A549 (cell line): ENCODE results near the gene ATP9B. TPM values are rescaled to one million over a fixed set of nuclear protein-coding genes. Genes with fewer than 3 reads are reported as not detected.
A peak's percentile ranks its signal among the peaks of the same experiment; 100 is the strongest.

ENCODE experiments used
- ATAC-seq, 2 experiments: fragments of 200-7000 bp in 1 of 2; fragments of >200 bp in 1 of 2; cut with Nextera tagmentation in 1 of 2; cut with Tn5 transposase in 1 of 2; 3 replicates each; pipeline versions ENCODE4 v1.8.0 to v1.9.1; 2018 to 2020; ENCODE audit warnings: mild to moderate bottlenecking in 1 of 2, moderate library complexity in 1 of 2
- CTCF ChIA-PET: fragments of 300-600 bp; sonication (Branson Sonifier 250); formaldehyde crosslinking; extraction: SDS; loops from one replicate; lab custom pipeline; 2021; ENCODE audit warnings: antibody characterized with exemption, inconsistent platforms; lab: Yijun Ruan, JAX
- POLR2A ChIA-PET: fragments of 350-600 bp; formaldehyde crosslinking; extraction: SDS; loops from one replicate; lab custom pipeline; 2021; ENCODE audit warnings: antibody characterized with exemption, inconsistent platforms; lab: Yijun Ruan, JAX
- DNase-seq, 2 experiments: peaks; one replicate each; pipeline versions ENCODE4 v3.0.0 to v3.0.0-alpha.2; 2011 to 2016; ENCODE audit warnings: low read depth in 1 of 2, low spot score in 1 of 2
- FAIRE-seq: peaks from 2 replicates; lab custom pipeline; 2011; peaks lifted over from hg19 to GRCh38; lab: Jason Lieb, UNC
- H3K27ac ChIP-seq, 2 experiments: fragments of >200 bp; sonication (Bioruptor Twin); formaldehyde crosslinking; 3 replicates each; pipeline ENCODE4 v1.5.1; 2016 to 2017
- H3K4me1 ChIP-seq: fragments of >200 bp; sonication (Bioruptor Twin); formaldehyde crosslinking; 3 replicates; pipeline ENCODE4 v1.6.1; 2016
- H3K4me2 ChIP-seq: fragments of >200 bp; sonication (Bioruptor Twin); formaldehyde crosslinking; 3 replicates; pipeline ENCODE4 v1.6.1; 2016
- H3K4me3 ChIP-seq: fragments of >200 bp; sonication (Bioruptor Twin); formaldehyde crosslinking; 3 replicates; pipeline ENCODE4 v1.5.1; 2016
- H3K9me3 ChIP-seq: fragments of >200 bp; sonication (Bioruptor Twin); formaldehyde crosslinking; 3 replicates; pipeline ENCODE4 v1.6.1; 2016
- BHLHE40 ChIP-seq: IDR thresholded peaks from 2 replicates; pipeline ENCODE4 v1.6.1; 2012; ENCODE audit warnings: low read depth, low read length, inconsistent platforms
- CEBPB ChIP-seq, 2 experiments: fragments of >200 bp in 1 of 2; sonication (Bioruptor Twin) in 1 of 2; formaldehyde crosslinking in 1 of 2; IDR thresholded peaks; 2 replicates each; pipeline ENCODE4 v1.6.1; 2012 to 2016
- CHD4 ChIP-seq: fragments of 200-600 bp; sonication (generic); IDR thresholded peaks from 2 replicates; pipeline ENCODE4 v1.6.1; 2016; ENCODE audit warnings: antibody characterized with exemption, mild to moderate bottlenecking, borderline replicate concordance
- CTCF ChIP-seq: fragments of >200 bp; sonication (Bioruptor Twin); formaldehyde crosslinking; IDR thresholded peaks from 3 replicates; pipeline ENCODE4 v1.5.1; 2016
- EP300 ChIP-seq, 2 experiments: fragments of >200 bp; sonication (Bioruptor Twin); formaldehyde crosslinking; IDR thresholded peaks; 2 replicates in 1 of 2; 3 replicates in 1 of 2; pipeline ENCODE4 v1.6.1; 2016 to 2017
- ESRRA ChIP-seq: fragments of 150-350 bp; IDR thresholded peaks from 2 replicates; pipeline ENCODE4 v1.6.1; 2014; ENCODE audit warnings: mild to moderate bottlenecking, low read length, borderline replicate concordance
- FOSL2 ChIP-seq, 2 experiments: fragments of 450-650 bp in 1 of 2; fragments of >200 bp in 1 of 2; sonication (Bioruptor Twin) in 1 of 2; formaldehyde crosslinking; IDR thresholded peaks; 2 replicates each; pipeline versions ENCODE4 v1.5.0 to v1.6.1; 2016 to 2020; ENCODE audit warnings: mild to moderate bottlenecking in 1 of 2, moderate library complexity in 1 of 2
- GATA3 ChIP-seq: IDR thresholded peaks from 2 replicates; pipeline ENCODE4 v1.6.1; 2012; ENCODE audit warnings: borderline replicate concordance
- HDAC2 ChIP-seq: fragments of 200-600 bp; sonication (generic); IDR thresholded peaks from 2 replicates; pipeline ENCODE4 v1.6.1; 2016
- KDM1A ChIP-seq: fragments of 200-600 bp; sonication (generic); IDR thresholded peaks from 2 replicates; pipeline ENCODE4 v1.6.1; 2016; ENCODE audit warnings: low read depth, mild to moderate bottlenecking
- MAFK ChIP-seq: fragments of 450-650 bp; IDR thresholded peaks from 2 replicates; pipeline ENCODE4 v1.6.1; 2014; ENCODE audit not compliant: partially characterized antibody
- MAX ChIP-seq: IDR thresholded peaks from 2 replicates; pipeline ENCODE4 v1.6.1; 2012
- NPAS2 ChIP-seq: fragments of 250-450 bp; sonication (Bioruptor Pico); IDR thresholded peaks from 2 replicates; pipeline ENCODE4 v1.8.0; 2022; ENCODE audit warnings: mild to moderate bottlenecking, moderate library complexity, borderline replicate concordance
- PBX3 ChIP-seq: IDR thresholded peaks from 2 replicates; pipeline ENCODE4 v1.6.1; 2012
- RAD21 ChIP-seq, 2 experiments: fragments of >200 bp in 1 of 2; sonication (Bioruptor Twin) in 1 of 2; formaldehyde crosslinking in 1 of 2; IDR thresholded peaks in 1 of 2; conservative IDR thresholded peaks in 1 of 2; 2 replicates in 1 of 2; 3 replicates in 1 of 2; pipeline ENCODE4 v1.6.1; 2012 to 2018; ENCODE audit warnings: inconsistent platforms in 1 of 2
- RARB ChIP-seq: fragments of 250-450 bp; sonication (Bioruptor Pico); IDR thresholded peaks from 2 replicates; pipeline ENCODE4 v1.8.0; 2021; ENCODE audit warnings: mild to moderate bottlenecking, moderate library complexity
- RCOR1 ChIP-seq: fragments of 150-350 bp; IDR thresholded peaks from 2 replicates; pipeline ENCODE4 v1.6.1; 2014; ENCODE audit warnings: antibody characterized with exemption, low read length, low read depth
- RNF2 ChIP-seq: fragments of 200-600 bp; sonication (generic); IDR thresholded peaks from 2 replicates; pipeline ENCODE4 v1.6.1; 2016; ENCODE audit warnings: low read depth, mild to moderate bottlenecking, antibody characterized with exemption, moderate library complexity, borderline replicate concordance
- SMC3 ChIP-seq: fragments of >200 bp; sonication (Bioruptor Twin); formaldehyde crosslinking; IDR thresholded peaks from 3 replicates; pipeline ENCODE4 v1.6.1; 2018; ENCODE audit warnings: inconsistent platforms
- SREBF2 ChIP-seq: fragments of 450-650 bp; IDR thresholded peaks from 2 replicates; pipeline ENCODE4 v1.6.1; 2014; ENCODE audit warnings: mild to moderate bottlenecking, moderate library complexity
- TFCP2L1 ChIP-seq: fragments of 250-450 bp; sonication (Bioruptor Pico); IDR thresholded peaks from 2 replicates; pipeline ENCODE4 v1.5.0; 2021; ENCODE audit warnings: mild to moderate bottlenecking
- TP53 ChIP-seq: fragments of 250-450 bp; sonication (Bioruptor Pico); IDR thresholded peaks from 2 replicates; pipeline ENCODE4 v1.5.0; 2021; ENCODE audit warnings: mild to moderate bottlenecking, moderate library complexity
- USF2 ChIP-seq: fragments of 450-650 bp; IDR thresholded peaks from 2 replicates; pipeline ENCODE4 v1.6.1; 2014; ENCODE audit warnings: antibody characterized with exemption
- ZC3H11A ChIP-seq: fragments of 450-650 bp; IDR thresholded peaks from 2 replicates; pipeline ENCODE4 v1.6.1; 2014; ENCODE audit warnings: antibody characterized with exemption, mild to moderate bottlenecking
- ZFP36 ChIP-seq: fragments of 450-650 bp; IDR thresholded peaks from 2 replicates; pipeline ENCODE4 v1.6.1; 2014; ENCODE audit warnings: borderline replicate concordance; ENCODE audit not compliant: partially characterized antibody
- WGBS: methylation state at CpG from one replicate; pipeline ENCODE4 v1.1.6; 2017; ENCODE audit errors: missing lambda C conversion rate; 5-methylcytosine and 5-hydroxymethylcytosine counted together
- polyA plus RNA-seq, 4 experiments: library from polyadenylated mRNA; depleted of rRNA in 3 of 4; stranded (reverse); fragments of >200 nt; fragmentation: RNase III in 1 of 4; extraction: RNeasy Plus Mini Kit Qiagen cat#74134 plus additional on column Dnase treatment in 1 of 4; gene quantifications; 2 replicates in 3 of 4; 3 replicates in 1 of 4; pipeline ENCODE4 v1.2.3, GENCODE V29; 2011 to 2017

The ATP9B gene
- polyA plus RNA-seq, 2 of the 4 experiments (the other 2 are of a cell fraction): 22.6 to 35.7 TPM

- ATAC-seq (no peak), FAIRE-seq (no peak)
- no peaks in the 10 kb centered on the region for H3K9me3 ChIP-seq
- TF ChIP-seq BHLHE40 (no peak), RCOR1 (no peak), CEBPB (IDR thresholded peaks at IDR 0.05) (no peak), ESRRA (no peak), SREBF2 (no peak)
- TF ChIP-seq, all 56 proteins: peak for 0
- Histone ChIP-seq H3K4me1 (peaks cover 6% of the 10 kb centered on the region; the same call in 2 of the 3 replicates), H3K4me2 (no peak overlapping the region), H3K4me3 (no peak overlapping the region), H3K27ac (no peak overlapping the region)
- WGBS: 74% methylated on average over 13 of the region's 14 CpGs
- ChIA-PET CTCF (no interaction called here), POLR2A (no interaction called here)
- DNase-seq: no peak
These were observed 22.7 kb upstream of the ATP9B start for GRCh38 chr18:79046522-79046921.

- no peak for ATAC-seq
- Histone ChIP-seq H3K4me2 (no peak overlapping the region), H3K9me3 (no peaks in the 10 kb centered on the region), H3K4me1 (peaks cover 2% of the 10 kb centered on the region; the same call in 1 of the 3 replicates), H3K4me3 (no peak overlapping the region), H3K27ac (no peak overlapping the region)
- CTCF ChIA-PET: no interaction called here
- FAIRE-seq: no peak
- WGBS: 71% methylated on average over 29 of the region's 36 CpGs
- no peak for TF ChIP-seq RAD21 (conservative IDR thresholded peaks at IDR 0.05 in 1 of 2, IDR thresholded peaks at IDR 0.05 in 1 of 2)
- no peak for TF ChIP-seq NPAS2 (CRISPR knock-in tag)
- no peak for TF ChIP-seq CEBPB (IDR thresholded peaks at IDR 0.05)
- TF ChIP-seq FOSL2 (IDR thresholded peaks at IDR 0.05): no peak
- TF ChIP-seq FOSL2 (CRISPR knock-in tag; IDR thresholded peaks at IDR 0.05): no peak
- TF ChIP-seq KDM1A: no peak
- TF ChIP-seq TFCP2L1: no peak
- peak; percentile 76 for TF ChIP-seq USF2
- TF ChIP-seq TP53 (CRISPR knock-in tag): no peak
- DNase-seq: no peak
- POLR2A ChIA-PET: no interaction called here
These were observed 21.5 kb upstream of the ATP9B start for GRCh38 chr18:79047556-79048244.

- Histone ChIP-seq H3K4me1 (no peaks in the 10 kb centered on the region), H3K4me3 (no peak overlapping the region), H3K27ac (no peak overlapping the region), H3K4me2 (no peak overlapping the region), H3K9me3 (no peaks in the 10 kb centered on the region)
- FAIRE-seq: no peak
- 62% methylated on average over 5 of the region's 8 CpGs for WGBS
- no peak for TF ChIP-seq KDM1A
- TF ChIP-seq TP53 (CRISPR knock-in tag): no peak
- no peak for TF ChIP-seq SMC3
- no peak for TF ChIP-seq CEBPB (IDR thresholded peaks at IDR 0.05)
- TF ChIP-seq EP300 (IDR thresholded peaks at IDR 0.05): no peak
- no peak for TF ChIP-seq RAD21 (conservative IDR thresholded peaks at IDR 0.05 in 1 of 2, IDR thresholded peaks at IDR 0.05 in 1 of 2)
- TF ChIP-seq HDAC2: no peak
- no peak for TF ChIP-seq SREBF2
- TF ChIP-seq CHD4: no peak
- no peak for DNase-seq
- ChIA-PET POLR2A (no interaction called here), CTCF (no interaction called here)
- ATAC-seq: no peak
These were observed 21.0 kb upstream of the ATP9B start for GRCh38 chr18:79048245-79048632.

- WGBS: 72% methylated on average over 3 of the region's 3 CpGs
- Histone ChIP-seq H3K9me3 (no peaks in the 10 kb centered on the region), H3K4me2 (no peak overlapping the region), H3K27ac (no peak overlapping the region), H3K4me3 (no peak overlapping the region), H3K4me1 (no peaks in the 10 kb centered on the region)
- POLR2A ChIA-PET: no interaction called here
- DNase-seq (no peak), ATAC-seq (no peak), FAIRE-seq (no peak)
- CTCF ChIA-PET: interaction anchor here (0.6 kb wide), 1 partner anchor 22 kb away, joined by 3 read pairs; no protein-coding TSS in a partner anchor
- TF ChIP-seq TP53 (CRISPR knock-in tag) (no peak), RNF2 (no peak), RARB (CRISPR knock-in tag) (no peak), RAD21 (conservative IDR thresholded peaks at IDR 0.05 in 1 of 2, IDR thresholded peaks at IDR 0.05 in 1 of 2) (no peak), MAX (no peak), ZC3H11A (no peak), CHD4 (no peak), GATA3 (no peak), FOSL2 (IDR thresholded peaks at IDR 0.05) (no peak), FOSL2 (CRISPR knock-in tag; IDR thresholded peaks at IDR 0.05) (no peak), BHLHE40 (no peak), HDAC2 (no peak), ZFP36 (no peak), CTCF (no peak), MAFK (no peak), SREBF2 (no peak), PBX3 (no peak)
These were observed 19.7 kb upstream of the ATP9B start for GRCh38 chr18:79049506-79049905.
